KMS-11 (cell line): Measurements from ENCODE around the gene FMNL3.

ENCODE experiments used
- H2AFZ ChIP-seq: fragments of 200-600 bp; sonication (generic); 2 replicates; pipeline ENCODE4 v1.6.1; 2016; ENCODE audit warnings: antibody characterized with exemption, mixed run types, low read depth
- H3K27ac ChIP-seq: fragments of 200-600 bp; sonication (generic); 2 replicates; pipeline ENCODE4 v1.6.1; 2016; ENCODE audit warnings: mild to moderate bottlenecking, mixed run types
- H3K27me3 ChIP-seq: fragments of 200-600 bp; sonication (generic); 2 replicates; pipeline ENCODE4 v1.6.1; 2017; ENCODE audit warnings: mild to moderate bottlenecking, low read depth, mixed run types, moderate library complexity; ENCODE audit not compliant: insufficient read depth
- H3K36me3 ChIP-seq: fragments of 200-600 bp; sonication (generic); 2 replicates; pipeline ENCODE4 v1.6.1; 2017; ENCODE audit warnings: mild to moderate bottlenecking, mixed run types; ENCODE audit not compliant: insufficient read depth
- H3K4me1 ChIP-seq: fragments of 200-600 bp; sonication (generic); 2 replicates; pipeline ENCODE4 v1.6.1; 2016; ENCODE audit warnings: mild to moderate bottlenecking, low read depth, mixed run types; ENCODE audit not compliant: poor library complexity, severe bottlenecking
- H3K4me2 ChIP-seq: fragments of 200-600 bp; sonication (generic); 2 replicates; pipeline ENCODE4 v1.7.0; 2016; ENCODE audit warnings: mild to moderate bottlenecking, mixed run types
- H3K4me3 ChIP-seq: fragments of 200-600 bp; sonication (generic); IDR thresholded peaks from 2 replicates; pipeline ENCODE4 v1.6.1; 2017; ENCODE audit warnings: low read depth, low read length, mixed read lengths; ENCODE audit not compliant: insufficient read depth
- H3K79me2 ChIP-seq: fragments of 200-600 bp; sonication (generic); 2 replicates; pipeline ENCODE4 v1.6.1; 2016; ENCODE audit warnings: low read depth, mixed run types; ENCODE audit not compliant: insufficient read depth
- H3K9ac ChIP-seq: fragments of 200-600 bp; sonication (generic); 2 replicates; pipeline ENCODE4 v1.6.1; 2016; ENCODE audit warnings: mild to moderate bottlenecking, mixed run types
- H4K20me1 ChIP-seq: fragments of 200-600 bp; sonication (generic); 2 replicates; pipeline ENCODE4 v1.6.1; 2016; ENCODE audit warnings: mild to moderate bottlenecking, mixed run types; ENCODE audit not compliant: insufficient read depth
- TF ChIP-seq, protein P1 (sequence below): fragments of 200-600 bp; sonication (generic); conservative IDR thresholded peaks from 2 replicates; pipeline ENCODE4 v1.6.1; 2017; ENCODE audit warnings: low read depth, mild to moderate bottlenecking, antibody characterized with exemption, low read length, moderate library complexity, mixed read lengths

Gene FMNL3

DNA sequence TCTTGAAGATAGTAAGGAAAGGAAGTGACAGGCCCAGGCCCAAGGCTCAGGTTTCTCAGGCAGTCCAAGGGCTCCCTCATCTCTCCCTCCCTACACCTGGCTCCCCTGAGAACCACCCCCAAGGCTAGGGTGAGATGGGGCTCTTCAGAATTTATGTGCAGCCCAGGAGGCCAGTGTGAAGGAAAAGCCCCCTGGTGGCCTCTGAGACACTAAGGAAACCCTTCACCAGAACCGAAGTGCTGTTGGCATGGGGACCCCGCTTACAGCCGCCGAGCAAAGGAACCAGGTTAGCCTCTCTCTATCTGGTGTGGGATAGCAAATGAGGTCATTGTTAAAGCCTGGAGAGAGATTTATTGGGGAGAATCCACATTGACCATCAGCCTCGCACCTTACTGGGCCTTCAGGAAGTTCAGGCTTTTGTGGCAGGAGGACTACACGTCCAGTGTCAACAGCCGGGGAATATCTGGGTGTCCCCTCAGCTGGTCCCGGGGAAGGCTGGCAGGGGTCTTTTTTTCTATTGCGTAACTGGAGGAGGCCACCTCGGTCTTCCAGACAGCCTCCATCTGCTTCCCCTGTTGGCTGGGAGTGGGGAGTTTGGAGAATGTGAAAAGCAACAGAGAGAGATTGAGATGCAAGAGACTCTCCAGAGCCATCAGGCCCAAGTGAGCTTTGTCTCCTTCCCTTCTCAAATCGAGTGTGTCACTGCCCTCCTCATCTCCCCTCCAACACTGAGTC lies 119.9 kb downstream of the FMNL3 start:
- TF ChIP-seq, protein P1, sequence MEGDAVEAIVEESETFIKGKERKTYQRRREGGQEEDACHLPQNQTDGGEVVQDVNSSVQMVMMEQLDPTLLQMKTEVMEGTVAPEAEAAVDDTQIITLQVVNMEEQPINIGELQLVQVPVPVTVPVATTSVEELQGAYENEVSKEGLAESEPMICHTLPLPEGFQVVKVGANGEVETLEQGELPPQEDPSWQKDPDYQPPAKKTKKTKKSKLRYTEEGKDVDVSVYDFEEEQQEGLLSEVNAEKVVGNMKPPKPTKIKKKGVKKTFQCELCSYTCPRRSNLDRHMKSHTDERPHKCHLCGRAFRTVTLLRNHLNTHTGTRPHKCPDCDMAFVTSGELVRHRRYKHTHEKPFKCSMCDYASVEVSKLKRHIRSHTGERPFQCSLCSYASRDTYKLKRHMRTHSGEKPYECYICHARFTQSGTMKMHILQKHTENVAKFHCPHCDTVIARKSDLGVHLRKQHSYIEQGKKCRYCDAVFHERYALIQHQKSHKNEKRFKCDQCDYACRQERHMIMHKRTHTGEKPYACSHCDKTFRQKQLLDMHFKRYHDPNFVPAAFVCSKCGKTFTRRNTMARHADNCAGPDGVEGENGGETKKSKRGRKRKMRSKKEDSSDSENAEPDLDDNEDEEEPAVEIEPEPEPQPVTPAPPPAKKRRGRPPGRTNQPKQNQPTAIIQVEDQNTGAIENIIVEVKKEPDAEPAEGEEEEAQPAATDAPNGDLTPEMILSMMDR: no peak
- peaks cover 6% of the 10 kb centered on the region for H3K4me1 ChIP-seq
- H2AFZ ChIP-seq: no peak overlapping the region
- H4K20me1 ChIP-seq: no peaks in the 10 kb centered on the region
- H3K79me2 ChIP-seq: no peaks in the 10 kb centered on the region
- H3K4me3 ChIP-seq: no peak overlapping the region
- no peak overlapping the region for H3K4me2 ChIP-seq
- no peak overlapping the region for H3K9ac ChIP-seq
- no peaks in the 10 kb centered on the region for H3K36me3 ChIP-seq
- no peaks in the 10 kb centered on the region for H3K27me3 ChIP-seq
- no peak overlapping the region for H3K27ac ChIP-seq
